Skeletal muscle tissue (tissue), 4 donors: Measurements from ENCODE around the gene UBA1. TPM values are rescaled to one million over a fixed set of nuclear protein-coding genes. Genes with fewer than 3 reads are reported as not detected.

Experiments
- H3K27ac ChIP-seq: one replicate; pipeline ENCODE4 v1.7.0; 2013; ENCODE audit warnings: mild to moderate bottlenecking, low read depth, low read length, inconsistent platforms
- H3K27me3 ChIP-seq, 3 donors: one replicate each; pipeline ENCODE4 v1.7.0; 2013; ENCODE audit warnings: low read length in 3 of 3; ENCODE audit not compliant: control insufficient read depth in 3 of 3, insufficient read depth in 3 of 3
- H3K36me3 ChIP-seq, 3 donors: one replicate each; pipeline ENCODE4 v1.7.0; 2013; ENCODE audit warnings: low read length in 3 of 3; ENCODE audit not compliant: control insufficient read depth in 3 of 3, insufficient read depth in 3 of 3
- H3K4me1 ChIP-seq, 3 donors: one replicate each; pipeline ENCODE4 v1.7.0; 2013; ENCODE audit warnings: low read length in 3 of 3, mild to moderate bottlenecking in 3 of 3; ENCODE audit not compliant: control insufficient read depth in 3 of 3, insufficient read depth in 3 of 3
- H3K4me3 ChIP-seq, 3 donors: one replicate each; pipeline ENCODE4 v1.7.0; 2013; ENCODE audit warnings: low read length in 3 of 3
- H3K9ac ChIP-seq, 3 donors: one replicate each; pipeline ENCODE4 v1.7.0; 2013; ENCODE audit warnings: low read length in 3 of 3, mild to moderate bottlenecking in 3 of 3, moderate library complexity in 2 of 3, low read depth in 1 of 3
- H3K9me3 ChIP-seq, 3 donors: one replicate each; pipeline ENCODE4 v1.7.0; 2013; ENCODE audit warnings: low read length in 3 of 3; ENCODE audit not compliant: control insufficient read depth in 3 of 3
- total RNA-seq: library from RNA; depleted of rRNA; stranded (reverse); fragments of >200 nt; gene quantifications from one replicate; pipeline ENCODE4 v1.2.3, GENCODE V29; 2014
- donor health status: Osteomylitis.

UBA1 gene
- total RNA-seq, 1 donor from 2014 or later, result 57.4 TPM

GRCh38 chrX:47206316-47206715 lies 12.7 kb downstream of the UBA1 start:
- Histone ChIP-seq H3K27ac (no peak overlapping the region), H3K9me3 (no peaks in the 10 kb centered on the region), H3K4me1 (peaks cover 0 to 11% (median 8%) of the 10 kb centered on the region in 3 donors), H3K27me3 (no peaks in the 10 kb centered on the region), H3K9ac (no peak overlapping the region), H3K36me3 (peaks cover 58 to 97% (median 80%) of the 10 kb centered on the region in 3 donors), H3K4me3 (no peak overlapping the region)

GRCh38 chrX:47208108-47208507 lies 14.5 kb downstream of the UBA1 start:
- Histone ChIP-seq H3K9ac (no peak overlapping the region), H3K9me3 (no peaks in the 10 kb centered on the region), H3K36me3 (peaks cover 53 to 97% (median 77%) of the 10 kb centered on the region in 3 donors), H3K27ac (no peak overlapping the region), H3K4me1 (peaks cover 0 to 11% (median 8%) of the 10 kb centered on the region in 3 donors), H3K4me3 (no peak overlapping the region), H3K27me3 (no peaks in the 10 kb centered on the region)

- Histone ChIP-seq H3K27me3 (no peaks in the 10 kb centered on the region), H3K27ac (peak overlapping the region; percentile 28), H3K36me3 (peaks cover 59 to 97% (median 77%) of the 10 kb centered on the region in 3 donors), H3K9me3 (no peaks in the 10 kb centered on the region), H3K4me1 (peaks cover 0 to 11% (median 8%) of the 10 kb centered on the region in 3 donors), H3K4me3 (no peak overlapping the region), H3K9ac (peak overlapping the region in 1 of 3 donors; percentile 54)
Measured at GRCh38 chrX:47209508-47210238, 16.0 kb downstream of the UBA1 start.

- Histone ChIP-seq H3K9ac (no peak overlapping the region), H3K27ac (no peak overlapping the region), H3K27me3 (no peaks in the 10 kb centered on the region), H3K36me3 (peaks cover 61 to 97% (median 79%) of the 10 kb centered on the region in 3 donors), H3K4me3 (no peak overlapping the region), H3K9me3 (no peaks in the 10 kb centered on the region), H3K4me1 (peaks cover 0 to 11% (median 8%) of the 10 kb centered on the region in 3 donors)
Measured at GRCh38 chrX:47210661-47211425, 17.2 kb downstream of the UBA1 start.

- no peak overlapping the region for H3K27ac ChIP-seq
- peaks cover 55 to 87% (median 68%) of the 10 kb centered on the region in 3 donors for H3K36me3 ChIP-seq
- no peaks in the 10 kb centered on the region for H3K27me3 ChIP-seq
- H3K9me3 ChIP-seq, result no peaks in the 10 kb centered on the region
- H3K9ac ChIP-seq, result no peak overlapping the region
- H3K4me3 ChIP-seq, result no peak overlapping the region
- H3K4me1 ChIP-seq, result peaks cover 0 to 25% (median 19%) of the 10 kb centered on the region in 3 donors
Measured at GRCh38 chrX:47212381-47213293, 19.0 kb downstream of the UBA1 start.

GRCh38 chrX:47214435-47215077 lies 20.9 kb downstream of the UBA1 start:
- no peaks in the 10 kb centered on the region for H3K9me3 ChIP-seq
- no peak overlapping the region for H3K4me3 ChIP-seq
- no peak overlapping the region for H3K9ac ChIP-seq
- H3K27me3 ChIP-seq, result no peaks in the 10 kb centered on the region
- peaks cover 0 to 24% (median 18%) of the 10 kb centered on the region in 3 donors for H3K4me1 ChIP-seq
- peaks cover 49 to 69% (median 58%) of the 10 kb centered on the region in 3 donors for H3K36me3 ChIP-seq
- no peak overlapping the region for H3K27ac ChIP-seq

- H3K27ac ChIP-seq, result no peak overlapping the region
- peaks cover 45 to 61% (median 50%) of the 10 kb centered on the region in 3 donors for H3K36me3 ChIP-seq
- peaks cover 7 to 26% (median 21%) of the 10 kb centered on the region in 3 donors for H3K4me1 ChIP-seq
- H3K4me3 ChIP-seq, result no peak overlapping the region
- H3K9me3 ChIP-seq, result no peaks in the 10 kb centered on the region
- H3K9ac ChIP-seq, result no peak overlapping the region
- H3K27me3 ChIP-seq, result no peaks in the 10 kb centered on the region
Measured at GRCh38 chrX:47215291-47215900, 21.8 kb downstream of the UBA1 start.

GRCh38 chrX:47216393-47216925 lies 22.8 kb downstream of the UBA1 start:
- Histone ChIP-seq H3K9ac (peak overlapping the region in 1 of 3 donors; percentile 42), H3K27me3 (no peaks in the 10 kb centered on the region), H3K9me3 (no peaks in the 10 kb centered on the region), H3K4me1 (peaks cover 11 to 33% (median 28%) of the 10 kb centered on the region in 3 donors), H3K27ac (no peak overlapping the region), H3K36me3 (peaks cover 38 to 50% (median 41%) of the 10 kb centered on the region in 3 donors), H3K4me3 (no peak overlapping the region)
